Glutamatergic neuron (in vitro differentiated cells): ENCODE data around the gene MYLK2. TPM values are rescaled to one million over a fixed set of nuclear protein-coding genes. Genes with fewer than 3 reads are reported as not detected.

Source experiments
- DNase-seq: peaks from one replicate; pipeline ENCODE4 v3.0.0; 2022
- H3K27ac Mint-ChIP-seq: one replicate; pipeline ENCODE4 v1.8.0; 2020; ENCODE audit warnings: mild to moderate bottlenecking, mixed read lengths, inconsistent platforms; ENCODE audit not compliant: unreplicated experiment
- H3K27me3 Mint-ChIP-seq: one replicate; pipeline ENCODE4 v1.8.0; 2020; ENCODE audit warnings: mild to moderate bottlenecking, moderate library complexity, mixed read lengths, inconsistent platforms; ENCODE audit not compliant: unreplicated experiment
- H3K36me3 Mint-ChIP-seq: one replicate; pipeline ENCODE4 v1.8.0; 2020; ENCODE audit warnings: mild to moderate bottlenecking, mixed read lengths, inconsistent platforms; ENCODE audit not compliant: unreplicated experiment
- H3K4me1 Mint-ChIP-seq: one replicate; pipeline ENCODE4 v1.8.0; 2020; ENCODE audit warnings: mild to moderate bottlenecking, low read depth, mixed read lengths, inconsistent platforms; ENCODE audit not compliant: unreplicated experiment
- H3K4me3 Mint-ChIP-seq: one replicate; pipeline ENCODE4 v1.8.0; 2020; ENCODE audit warnings: mild to moderate bottlenecking, mixed read lengths, inconsistent platforms; ENCODE audit not compliant: unreplicated experiment
- H3K9me3 Mint-ChIP-seq: one replicate; pipeline ENCODE4 v1.8.0; 2020; ENCODE audit warnings: mild to moderate bottlenecking, moderate library complexity, mixed read lengths, inconsistent platforms; ENCODE audit not compliant: unreplicated experiment
- total RNA-seq: library from RNA; stranded (reverse); fragmentation: NEBNext Ultra II Directional; extraction: Animal tissue kit (Norgen Biotek cat#: 25700); gene quantifications from one replicate; pipeline ENCODE4 v1.2.1, GENCODE V29; 2021; ENCODE audit not compliant: unreplicated experiment
- TF ChIP-seq, protein P1 (sequence below): fragments of 200-600 bp; sonication (generic); IDR thresholded peaks from one replicate; pipeline ENCODE4 v1.5.0; 2021; ENCODE audit not compliant: partially characterized antibody, unreplicated experiment

Gene MYLK2
- total RNA-seq, 1 donor from 2014 or later: 0.69 TPM

DNA sequence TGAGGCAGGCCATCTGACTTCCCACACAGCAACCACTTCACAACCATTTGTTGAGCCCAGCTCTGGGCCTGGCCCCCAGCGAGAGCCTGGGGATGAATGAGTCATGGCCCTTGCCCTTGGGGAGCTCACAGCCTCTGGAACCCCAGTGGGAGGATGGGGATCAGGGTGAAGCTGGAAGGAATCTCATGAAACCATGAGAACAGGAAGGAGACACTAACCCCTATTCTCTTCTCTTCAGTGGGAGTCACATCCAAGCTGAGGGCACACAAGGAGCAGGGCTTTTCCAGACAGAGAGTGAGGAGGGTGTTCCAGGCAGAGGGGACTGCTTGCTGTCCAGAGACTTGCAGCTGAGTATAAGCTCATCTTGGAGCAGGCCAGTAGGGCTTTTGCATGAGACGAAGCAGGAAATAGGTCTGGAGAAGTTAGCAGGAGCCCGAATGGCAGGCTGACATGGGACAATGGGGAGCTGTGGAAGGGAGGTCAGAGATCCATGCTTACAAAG lies 18.8 kb downstream of the MYLK2 start:
- TF ChIP-seq, protein P1, sequence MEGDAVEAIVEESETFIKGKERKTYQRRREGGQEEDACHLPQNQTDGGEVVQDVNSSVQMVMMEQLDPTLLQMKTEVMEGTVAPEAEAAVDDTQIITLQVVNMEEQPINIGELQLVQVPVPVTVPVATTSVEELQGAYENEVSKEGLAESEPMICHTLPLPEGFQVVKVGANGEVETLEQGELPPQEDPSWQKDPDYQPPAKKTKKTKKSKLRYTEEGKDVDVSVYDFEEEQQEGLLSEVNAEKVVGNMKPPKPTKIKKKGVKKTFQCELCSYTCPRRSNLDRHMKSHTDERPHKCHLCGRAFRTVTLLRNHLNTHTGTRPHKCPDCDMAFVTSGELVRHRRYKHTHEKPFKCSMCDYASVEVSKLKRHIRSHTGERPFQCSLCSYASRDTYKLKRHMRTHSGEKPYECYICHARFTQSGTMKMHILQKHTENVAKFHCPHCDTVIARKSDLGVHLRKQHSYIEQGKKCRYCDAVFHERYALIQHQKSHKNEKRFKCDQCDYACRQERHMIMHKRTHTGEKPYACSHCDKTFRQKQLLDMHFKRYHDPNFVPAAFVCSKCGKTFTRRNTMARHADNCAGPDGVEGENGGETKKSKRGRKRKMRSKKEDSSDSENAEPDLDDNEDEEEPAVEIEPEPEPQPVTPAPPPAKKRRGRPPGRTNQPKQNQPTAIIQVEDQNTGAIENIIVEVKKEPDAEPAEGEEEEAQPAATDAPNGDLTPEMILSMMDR: no peak
- DNase-seq: no peak
- Mint-ChIP-seq H3K27ac (no peak overlapping the region), H3K4me3 (no peak overlapping the region), H3K9me3 (peaks cover 3% of the 10 kb centered on the region), H3K27me3 (peaks cover 4% of the 10 kb centered on the region), H3K4me1 (peaks cover 19% of the 10 kb centered on the region), H3K36me3 (no peaks in the 10 kb centered on the region)

DNA sequence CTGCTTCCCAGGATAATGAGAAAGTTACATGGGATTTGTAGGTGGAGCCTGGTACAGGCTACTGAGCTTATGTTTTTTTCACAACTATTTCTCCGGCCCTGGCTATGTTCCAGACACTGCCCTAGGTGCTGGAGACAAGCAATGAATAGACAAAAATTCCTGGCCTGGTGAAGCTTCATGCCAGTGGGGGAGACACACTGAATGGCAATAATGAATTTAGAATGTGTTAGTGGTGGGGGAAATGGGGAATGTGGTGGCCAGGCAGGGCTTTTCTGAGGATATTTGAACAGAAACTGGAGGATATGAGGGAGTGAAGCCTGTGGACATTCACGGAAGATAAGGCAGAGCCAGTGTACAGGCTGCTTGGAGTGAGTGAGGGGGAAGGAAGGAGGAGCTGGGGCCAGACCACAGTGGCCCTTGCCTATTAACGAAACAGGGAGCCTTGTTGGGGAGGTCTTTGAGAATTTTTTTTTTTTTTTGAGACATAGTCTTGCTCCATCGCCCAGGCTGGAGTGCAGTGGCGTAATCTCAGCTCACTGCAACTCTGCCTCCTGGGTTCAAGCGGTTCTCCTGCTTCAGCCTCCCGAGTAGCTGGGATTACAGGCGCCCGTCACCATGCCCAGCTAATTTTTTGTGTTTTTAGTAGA lies 19.6 kb downstream of the MYLK2 start:
- H3K9me3 Mint-ChIP-seq: peaks cover 5% of the 10 kb centered on the region
- no peak overlapping the region for H3K27ac Mint-ChIP-seq
- peaks cover 23% of the 10 kb centered on the region for H3K4me1 Mint-ChIP-seq
- H3K36me3 Mint-ChIP-seq: no peaks in the 10 kb centered on the region
- TF ChIP-seq, protein P1: no peak
- peaks cover 5% of the 10 kb centered on the region for H3K27me3 Mint-ChIP-seq
- DNase-seq: no peak
- no peak overlapping the region for H3K4me3 Mint-ChIP-seq

DNA sequence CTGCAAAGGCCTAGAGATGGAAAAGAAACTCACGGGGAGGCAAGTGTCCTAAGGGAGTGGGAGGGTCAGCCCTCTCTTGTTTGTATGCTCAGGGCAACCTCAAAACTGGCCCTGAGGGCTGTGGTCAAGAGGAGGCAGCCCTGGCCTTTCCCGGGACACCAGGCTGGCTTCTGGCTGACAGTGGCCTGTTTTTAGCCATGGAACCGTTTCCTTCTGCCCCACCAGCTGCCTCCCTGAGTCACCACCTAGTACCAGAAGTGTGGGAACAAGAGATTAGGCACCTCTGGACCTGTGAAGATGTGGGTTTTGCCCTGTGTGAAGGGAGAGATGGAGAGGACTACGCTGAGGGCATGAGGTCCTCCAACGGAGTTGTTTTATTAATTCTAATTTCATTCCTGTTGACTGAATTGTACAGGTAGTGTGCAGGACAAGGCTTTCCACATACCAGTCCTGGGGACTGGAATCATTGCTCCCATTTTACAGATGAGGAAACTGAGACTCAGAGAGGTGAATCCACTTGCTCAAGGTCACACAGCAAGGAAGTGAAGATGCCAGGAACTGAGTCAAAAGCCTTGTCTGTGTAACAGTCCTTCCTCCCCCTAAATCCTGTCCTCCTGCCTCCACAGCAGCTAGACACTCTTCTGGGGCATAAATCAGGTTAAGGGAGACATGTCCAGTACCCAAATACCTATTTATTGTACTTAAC lies 20.8 kb downstream of the MYLK2 start:
- no peak overlapping the region for H3K4me3 Mint-ChIP-seq
- DNase-seq: no peak
- TF ChIP-seq, protein P1: no peak
- H3K36me3 Mint-ChIP-seq: no peaks in the 10 kb centered on the region
- H3K27ac Mint-ChIP-seq: no peak overlapping the region
- H3K4me1 Mint-ChIP-seq: peaks cover 22% of the 10 kb centered on the region
- H3K27me3 Mint-ChIP-seq: peaks cover 5% of the 10 kb centered on the region
- peaks cover 5% of the 10 kb centered on the region for H3K9me3 Mint-ChIP-seq

DNA sequence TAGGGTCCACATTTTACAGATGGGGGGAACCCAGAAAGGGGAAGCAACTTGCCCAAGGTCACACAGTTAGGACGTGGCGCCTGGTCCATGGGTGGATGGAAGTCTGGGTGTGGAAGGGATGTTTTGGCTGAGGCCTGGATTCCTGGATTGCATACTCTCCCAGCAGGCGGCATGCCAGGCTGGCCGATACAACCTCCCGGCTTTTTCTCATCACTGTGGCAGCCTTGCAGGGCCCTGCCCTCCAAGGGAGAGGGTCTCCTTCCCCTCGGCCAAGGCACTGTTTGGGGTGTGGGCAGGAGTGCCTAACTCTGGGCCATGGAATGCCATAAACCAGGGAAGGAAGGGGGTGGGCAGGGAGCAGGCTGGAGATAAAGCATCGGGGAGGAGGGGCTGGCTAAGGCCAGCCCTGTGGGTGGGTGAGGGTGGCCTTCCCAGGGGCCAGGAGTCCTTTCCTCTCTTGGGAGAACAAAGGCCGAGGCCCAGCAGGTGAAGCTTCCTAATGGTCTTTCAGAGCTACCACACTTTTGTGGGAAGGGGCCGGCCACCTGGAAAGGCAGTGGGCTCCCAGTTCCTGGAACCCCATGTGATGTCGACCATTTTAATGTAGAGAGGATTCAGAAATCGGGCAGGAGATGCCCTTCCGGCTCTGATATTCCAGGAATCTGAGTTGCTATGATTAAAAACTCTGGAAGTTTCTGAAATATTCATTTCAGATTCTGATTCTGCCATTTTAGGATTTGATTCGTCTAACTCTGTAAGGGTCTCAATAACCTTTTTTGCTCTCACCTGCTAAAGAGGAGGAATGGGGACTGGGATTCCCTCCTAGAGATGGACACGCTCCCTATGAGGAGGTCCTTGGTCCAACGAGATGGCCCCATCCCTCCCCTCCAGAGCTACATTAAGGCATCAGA lies 22.0 kb downstream of the MYLK2 start:
- Mint-ChIP-seq H3K27ac (no peak overlapping the region), H3K4me3 (no peak overlapping the region), H3K36me3 (no peaks in the 10 kb centered on the region)

More for the DNA sequence above, 22.0 kb downstream of the MYLK2 start:
- peaks cover 18% of the 10 kb centered on the region for H3K4me1 Mint-ChIP-seq
- DNase-seq: no peak
- peaks cover 7% of the 10 kb centered on the region for H3K27me3 Mint-ChIP-seq
- TF ChIP-seq, protein P1: no peak
- H3K9me3 Mint-ChIP-seq: peaks cover 4% of the 10 kb centered on the region
